GM12878 (cell line): ENCODE results near the gene NEFH. TPM values are rescaled to one million over a fixed set of nuclear protein-coding genes. Genes with fewer than 3 reads are reported as not detected.

Experiments
- ATAC-seq: fragments of 200-7000 bp; cut with Tn5 transposase; 3 replicates; pipeline ENCODE4 v1.9.1; 2020; ENCODE audit warnings: mild to moderate bottlenecking, moderate library complexity
- BruUV-seq: library from RNA; stranded (reverse); fragments of 400-500 nt; replicated peaks from 2 replicates; lab custom pipeline; 2021; lab: Mats Ljungman, UMichigan
- CTCF ChIA-PET: fragments of 300-600 bp; sonication (Branson Sonifier 250); formaldehyde crosslinking; extraction: SDS; loops from one replicate; lab custom pipeline; 2021; ENCODE audit warnings: inconsistent platforms; lab: Yijun Ruan, JAX
- POLR2A ChIA-PET: fragments of 350-600 bp; formaldehyde crosslinking; extraction: SDS; loops from one replicate; lab custom pipeline; 2021; ENCODE audit warnings: inconsistent platforms; lab: Charles Lee
- RAD21 ChIA-PET: fragments of 300-600 bp; sonication (Branson Sonifier 250); formaldehyde crosslinking; loops from one replicate; lab custom pipeline; 2023; ENCODE audit warnings: antibody characterized with exemption; ENCODE audit not compliant: unreplicated experiment; lab: Charles Lee
- SMC1A ChIA-PET: fragments of 300-600 bp; sonication (Branson Sonifier 250); formaldehyde crosslinking; loops from one replicate; lab custom pipeline; 2023; ENCODE audit not compliant: unreplicated experiment, uncharacterized antibody; lab: Charles Lee
- DNase-seq: peaks from one replicate; pipeline ENCODE4 v3.0.0-alpha.2; 2011; ENCODE audit warnings: low read depth, low spot score
- FAIRE-seq: peaks from 3 replicates; lab custom pipeline; 2011; peaks lifted over from hg19 to GRCh38; lab: Jason Lieb, UNC
- H2AFZ ChIP-seq: 2 replicates; pipeline ENCODE4 v1.6.0; 2011; ENCODE audit warnings: low read depth, low read length, control low read depth; ENCODE audit not compliant: control insufficient read depth
- H3K27ac ChIP-seq: 2 replicates; pipeline ENCODE4 v1.5.1; 2011; ENCODE audit warnings: control low read depth; ENCODE audit not compliant: control insufficient read depth, insufficient read depth
- H3K27me3 ChIP-seq, 2 experiments: replicated peaks in 1 of 2; 2 replicates each; pipeline versions ENCODE4 v1.6.0 to v1.6.1; 2011; ENCODE audit warnings: low read length in 1 of 2; ENCODE audit not compliant: control insufficient read depth in 2 of 2, insufficient read depth in 2 of 2
- H3K36me3 ChIP-seq, 2 experiments: 2 replicates each; pipeline ENCODE4 v1.5.1; 2011; ENCODE audit warnings: low read length in 1 of 2; ENCODE audit not compliant: control insufficient read depth in 2 of 2, insufficient read depth in 2 of 2
- H3K4me1 ChIP-seq: 2 replicates; pipeline ENCODE4 v1.6.1; 2011; ENCODE audit warnings: mild to moderate bottlenecking, low read length, moderate library complexity, mixed read lengths; ENCODE audit not compliant: control insufficient read depth, insufficient read depth
- H3K4me2 ChIP-seq: 2 replicates; pipeline ENCODE4 v1.6.0; 2011; ENCODE audit warnings: control low read depth; ENCODE audit not compliant: control insufficient read depth, insufficient read depth
- H3K4me3 ChIP-seq: fragments of 200-600 bp; sonication (generic); 2 replicates; pipeline ENCODE4 v1.5.1; 2016
- H3K79me2 ChIP-seq: 2 replicates; pipeline ENCODE4 v1.6.0; 2011; ENCODE audit warnings: low read length; ENCODE audit not compliant: control insufficient read depth, insufficient read depth
- H3K9ac ChIP-seq: 2 replicates; pipeline ENCODE4 v1.8.0; 2011; ENCODE audit warnings: low read length, control low read depth, mixed read lengths; ENCODE audit not compliant: control insufficient read depth, insufficient read depth
- H3K9me3 ChIP-seq: replicated peaks from 3 replicates; pipeline ENCODE4 v1.5.1; 2011; ENCODE audit warnings: mild to moderate bottlenecking, low read length; ENCODE audit not compliant: control insufficient read depth, insufficient read depth
- H4K20me1 ChIP-seq: 2 replicates; pipeline ENCODE4 v1.6.0; 2011; ENCODE audit not compliant: control insufficient read depth, insufficient read depth
- BHLHE40 ChIP-seq, 2 experiments: fragments of 450-650 bp in 1 of 2; IDR thresholded peaks; 2 replicates each; pipeline ENCODE4 v1.6.1; 2011 to 2017; ENCODE audit warnings: low read depth in 2 of 2, borderline replicate concordance in 1 of 2, improper control_type of control experiment in 1 of 2, low read length in 1 of 2, mild to moderate bottlenecking in 1 of 2
- CHD4 ChIP-seq: fragments of 200-600 bp; sonication (generic); IDR thresholded peaks from 2 replicates; pipeline ENCODE4 v1.6.1; 2016; ENCODE audit warnings: mild to moderate bottlenecking
- E4F1 ChIP-seq: fragments of 450-650 bp; IDR thresholded peaks from 2 replicates; pipeline ENCODE4 v1.6.1; 2018; ENCODE audit warnings: borderline replicate concordance, mild to moderate bottlenecking; ENCODE audit not compliant: partially characterized antibody
- EP300 ChIP-seq, 2 experiments: fragments of 150-350 bp in 1 of 2; IDR thresholded peaks; 2 replicates each; pipeline ENCODE4 v1.6.1; 2011 to 2012; ENCODE audit warnings: low read depth in 2 of 2, low read length in 2 of 2, borderline replicate concordance in 1 of 2, improper control_type of control experiment in 1 of 2, inconsistent platforms in 1 of 2; ENCODE audit not compliant: control insufficient read depth in 1 of 2
- GABPA ChIP-seq: IDR thresholded peaks from 2 replicates; pipeline ENCODE4 v1.6.1; 2014; ENCODE audit warnings: antibody characterized with exemption, low read depth, mild to moderate bottlenecking, inconsistent platforms
- IKZF2 ChIP-seq, 2 experiments: fragments of 450-650 bp; IDR thresholded peaks; 2 replicates each; pipeline ENCODE4 v1.6.1; 2017; ENCODE audit warnings: mild to moderate bottlenecking in 2 of 2, moderate library complexity in 2 of 2
- IRF4 ChIP-seq: IDR thresholded peaks from 2 replicates; pipeline ENCODE4 v1.6.1; 2011; ENCODE audit warnings: low read depth, low read length
- MYB ChIP-seq: fragments of 150-350 bp; IDR thresholded peaks from 2 replicates; pipeline ENCODE4 v1.6.1; 2014; ENCODE audit warnings: mild to moderate bottlenecking, low read depth, low read length, borderline replicate concordance
- SMAD1 ChIP-seq: fragments of 450-650 bp; IDR thresholded peaks from 2 replicates; pipeline ENCODE4 v1.6.1; 2018; ENCODE audit warnings: mild to moderate bottlenecking, low read depth; ENCODE audit not compliant: partially characterized antibody
- SUPT20H ChIP-seq: IDR thresholded peaks from 2 replicates; pipeline ENCODE4 v1.6.1; 2011; ENCODE audit warnings: low read depth, mild to moderate bottlenecking, low read length, moderate library complexity, borderline replicate concordance; ENCODE audit not compliant: control insufficient read depth
- WRNIP1 ChIP-seq: IDR thresholded peaks from 2 replicates; pipeline ENCODE4 v1.6.1; 2011; ENCODE audit warnings: low read depth, low read length, improper control_type of control experiment, borderline replicate concordance
- YY1 ChIP-seq: IDR thresholded peaks from 2 replicates; pipeline ENCODE4 v1.6.1; 2011; ENCODE audit warnings: low read depth, mild to moderate bottlenecking, low read length
- ZNF217 ChIP-seq: fragments of 450-650 bp; IDR thresholded peaks from 2 replicates; pipeline ENCODE4 v1.6.1; 2017; ENCODE audit warnings: antibody characterized with exemption, mild to moderate bottlenecking
- ZNF274 ChIP-seq: IDR thresholded peaks from one replicate; pipeline ENCODE4 v1.8.0; 2011; ENCODE audit not compliant: insufficient read length, insufficient read depth
- WGBS: methylation state at CpG from one replicate; pipeline ENCODE4 v1.1.6; 2016; ENCODE audit warnings: low lambda C conversion rate; ENCODE audit not compliant: insufficient replicate concordance, insufficient coverage; ENCODE audit errors: missing lambda C conversion rate; 5-methylcytosine and 5-hydroxymethylcytosine counted together
- in situ Hi-C: fragments of 300-500 bp; cut with MboI; formaldehyde crosslinking; loops from 9 replicates; pipeline ENCODE4 v1.14.3; 2018; ENCODE audit warnings: mixed read lengths
- intact Hi-C: fragments of 100-400 bp; cut with micrococcal nuclease; formaldehyde crosslinking; loops from one replicate; pipeline ENCODE4 v1.14.2; 2022; ENCODE audit not compliant: unreplicated experiment
- polyA plus RNA-seq, 11 experiments: library from polyadenylated mRNA; depleted of rRNA in 4 of 11; unstranded in 6 of 11; stranded (reverse) in 5 of 11; fragments of >200 nt; fragmentation: Nextera tagmentation in 4 of 11; fragmentation: Illumina TruSeq in 1 of 11; extraction: Ambion mirVana in 4 of 11; extraction: Trizol in 1 of 11; gene quantifications; 1 replicate in 1 of 11; 2 replicates in 10 of 11; pipeline versions ENCODE4 v1.2.1 to v1.2.3, GENCODE V29; 2011 to 2016; ENCODE audit warnings: inconsistent platforms in 2 of 11, missing spikeins in 2 of 11, low read depth in 1 of 11
- total RNA-seq, 4 experiments: library from RNA; depleted of rRNA in 3 of 4; stranded (reverse); fragments of >200 nt in 3 of 4; fragmentation: Illumina TruSeq in 1 of 4; extraction: Trizol in 1 of 4; gene quantifications; 2 replicates each; pipeline versions ENCODE4 v1.2.1 to v1.2.3, GENCODE V29; 2013 to 2021
- TF ChIP-seq, protein P1 (sequence below): fragments of 150-350 bp; IDR thresholded peaks from 2 replicates; pipeline ENCODE4 v1.6.1; 2014; ENCODE audit warnings: mild to moderate bottlenecking, low read depth, low read length
- TF ChIP-seq, protein P2 (sequence below): fragments of 450-650 bp; formaldehyde crosslinking; IDR thresholded peaks from 2 replicates; pipeline ENCODE4 v1.4.0; 2020; ENCODE audit warnings: mild to moderate bottlenecking, moderate library complexity

The NEFH gene
- total and polyA plus RNA-seq, 10 of the 15 experiments (the other 5 are each of a cell fraction or from before 2014, with no cell fraction given): 0.02 to 0.25 (median 0.09) TPM

DNA sequence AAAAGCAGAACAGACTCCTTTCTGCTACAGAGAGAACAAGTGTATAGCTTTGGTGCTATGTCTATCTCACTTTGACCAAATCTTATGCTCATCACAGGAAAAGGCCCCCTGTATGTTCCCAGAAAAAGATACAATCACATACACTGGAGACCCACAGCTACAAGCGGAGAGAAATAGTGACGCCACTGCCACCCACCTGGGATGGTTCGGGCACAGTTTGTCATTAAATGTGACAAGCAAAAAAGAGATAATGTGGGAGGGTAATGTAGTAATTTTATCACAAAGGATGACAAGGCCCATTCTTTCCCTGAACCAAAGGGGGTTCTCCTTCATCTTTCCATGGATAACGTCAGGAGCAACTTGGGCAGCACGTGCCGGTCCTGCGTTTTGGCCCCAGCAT, 41.5 kb downstream of the NEFH start:
- 94% methylated on average over 7 of the region's 7 CpGs for WGBS
- FAIRE-seq (no peak), DNase-seq (no peak), ATAC-seq (no peak)
- RAD21 ChIA-PET: no interaction called here
- H3K4me1 ChIP-seq: no peaks in the 10 kb centered on the region
- TF ChIP-seq ZNF274: no peak
- TF ChIP-seq, protein P1, sequence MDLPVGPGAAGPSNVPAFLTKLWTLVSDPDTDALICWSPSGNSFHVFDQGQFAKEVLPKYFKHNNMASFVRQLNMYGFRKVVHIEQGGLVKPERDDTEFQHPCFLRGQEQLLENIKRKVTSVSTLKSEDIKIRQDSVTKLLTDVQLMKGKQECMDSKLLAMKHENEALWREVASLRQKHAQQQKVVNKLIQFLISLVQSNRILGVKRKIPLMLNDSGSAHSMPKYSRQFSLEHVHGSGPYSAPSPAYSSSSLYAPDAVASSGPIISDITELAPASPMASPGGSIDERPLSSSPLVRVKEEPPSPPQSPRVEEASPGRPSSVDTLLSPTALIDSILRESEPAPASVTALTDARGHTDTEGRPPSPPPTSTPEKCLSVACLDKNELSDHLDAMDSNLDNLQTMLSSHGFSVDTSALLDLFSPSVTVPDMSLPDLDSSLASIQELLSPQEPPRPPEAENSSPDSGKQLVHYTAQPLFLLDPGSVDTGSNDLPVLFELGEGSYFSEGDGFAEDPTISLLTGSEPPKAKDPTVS: no peak
- TF ChIP-seq CHD4: no peak
- TF ChIP-seq EP300 (IDR thresholded peaks at IDR 0.05; ENCODE audit: borderline replicate concordance in 1 of 2, control insufficient read depth in 1 of 2, low read depth in 2 of 2, low read length in 2 of 2): no peak
- TF ChIP-seq SUPT20H: no peak
- no peak for TF ChIP-seq SMAD1
- TF ChIP-seq ZNF217: no peak
- no peak for TF ChIP-seq WRNIP1
- TF ChIP-seq E4F1: no peak
- TF ChIP-seq BHLHE40 (IDR thresholded peaks at IDR 0.05; ENCODE audit: borderline replicate concordance in 1 of 2, low read depth in 2 of 2, low read length in 1 of 2): no peak
- TF ChIP-seq GABPA: no peak
- no peak for TF ChIP-seq YY1
- no peak for TF ChIP-seq MYB
- no peak for TF ChIP-seq IKZF2 (IDR thresholded peaks at IDR 0.05)
- TF ChIP-seq, protein P2, sequence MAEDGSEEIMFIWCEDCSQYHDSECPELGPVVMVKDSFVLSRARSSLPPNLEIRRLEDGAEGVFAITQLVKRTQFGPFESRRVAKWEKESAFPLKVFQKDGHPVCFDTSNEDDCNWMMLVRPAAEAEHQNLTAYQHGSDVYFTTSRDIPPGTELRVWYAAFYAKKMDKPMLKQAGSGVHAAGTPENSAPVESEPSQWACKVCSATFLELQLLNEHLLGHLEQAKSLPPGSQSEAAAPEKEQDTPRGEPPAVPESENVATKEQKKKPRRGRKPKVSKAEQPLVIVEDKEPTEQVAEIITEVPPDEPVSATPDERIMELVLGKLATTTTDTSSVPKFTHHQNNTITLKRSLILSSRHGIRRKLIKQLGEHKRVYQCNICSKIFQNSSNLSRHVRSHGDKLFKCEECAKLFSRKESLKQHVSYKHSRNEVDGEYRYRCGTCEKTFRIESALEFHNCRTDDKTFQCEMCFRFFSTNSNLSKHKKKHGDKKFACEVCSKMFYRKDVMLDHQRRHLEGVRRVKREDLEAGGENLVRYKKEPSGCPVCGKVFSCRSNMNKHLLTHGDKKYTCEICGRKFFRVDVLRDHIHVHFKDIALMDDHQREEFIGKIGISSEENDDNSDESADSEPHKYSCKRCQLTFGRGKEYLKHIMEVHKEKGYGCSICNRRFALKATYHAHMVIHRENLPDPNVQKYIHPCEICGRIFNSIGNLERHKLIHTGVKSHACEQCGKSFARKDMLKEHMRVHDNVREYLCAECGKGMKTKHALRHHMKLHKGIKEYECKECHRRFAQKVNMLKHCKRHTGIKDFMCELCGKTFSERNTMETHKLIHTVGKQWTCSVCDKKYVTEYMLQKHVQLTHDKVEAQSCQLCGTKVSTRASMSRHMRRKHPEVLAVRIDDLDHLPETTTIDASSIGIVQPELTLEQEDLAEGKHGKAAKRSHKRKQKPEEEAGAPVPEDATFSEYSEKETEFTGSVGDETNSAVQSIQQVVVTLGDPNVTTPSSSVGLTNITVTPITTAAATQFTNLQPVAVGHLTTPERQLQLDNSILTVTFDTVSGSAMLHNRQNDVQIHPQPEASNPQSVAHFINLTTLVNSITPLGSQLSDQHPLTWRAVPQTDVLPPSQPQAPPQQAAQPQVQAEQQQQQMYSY (CRISPR knock-in tag): no peak
- no peak for TF ChIP-seq IRF4
- POLR2A ChIA-PET: no interaction called here
- peaks cover 36 to 43% of the 10 kb centered on the region in 2 experiments for H3K36me3 ChIP-seq
- SMC1A ChIA-PET: no interaction called here
- BruUV-seq: no TSS peak
- in situ Hi-C loops: loop anchor here (5.0 kb wide), 1 partner anchor 124 kb away; no protein-coding TSS in a partner anchor
- CTCF ChIA-PET: no interaction called here
- H2AFZ ChIP-seq: no peak overlapping the region
- no peak overlapping the region for H3K9ac ChIP-seq
- no peak overlapping the region for H3K4me3 ChIP-seq
- H3K79me2 ChIP-seq: no peaks in the 10 kb centered on the region
- no peak overlapping the region for H3K4me2 ChIP-seq
- H3K27ac ChIP-seq: no peak overlapping the region
- intact Hi-C loops: no loop called here
- no peaks in the 10 kb centered on the region for H3K9me3 ChIP-seq
- no peaks in the 10 kb centered on the region for H3K27me3 ChIP-seq
- H4K20me1 ChIP-seq: no peaks in the 10 kb centered on the region
